ENCODE measurements around the gene PLPPR1. TPM values are rescaled to one million over a fixed set of nuclear protein-coding genes. Genes with fewer than 3 reads are reported as not detected.

PLPPR1 gene
- total RNA-seq, 1 experiment from 2014 or later, result 2.4 TPM

DNA sequence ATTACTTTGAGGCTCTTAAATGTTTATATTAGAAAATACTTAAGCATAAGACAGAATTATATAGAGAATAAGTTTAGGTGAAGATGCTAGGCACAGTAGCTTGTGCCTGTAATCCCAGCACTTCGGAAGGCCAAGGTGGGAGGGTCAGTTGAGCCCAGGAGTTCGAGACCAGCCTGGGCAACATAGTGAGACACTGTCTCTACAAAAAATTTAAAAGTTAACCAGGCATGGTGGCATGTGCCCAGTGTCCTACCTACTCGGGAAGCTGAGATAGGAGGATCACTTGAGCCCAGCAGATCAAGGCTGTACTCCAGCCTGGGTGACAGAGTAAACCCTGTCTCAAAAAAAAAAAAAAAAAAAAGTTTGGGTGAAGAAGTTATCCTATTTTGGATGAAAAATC is 294.6 kb downstream of the PLPPR1 start:
- Histone ChIP-seq H4K91ac (ENCODE audit: insufficient read length, low read depth, low read length) (no peak overlapping the region), H3K79me1 (ENCODE audit: insufficient read depth, low read depth, low read length, poor library complexity, severe bottlenecking) (no peaks in the 10 kb centered on the region), H3K9ac (ENCODE audit: extremely low read depth, insufficient read length, low read length) (no peak overlapping the region), H3K9me3 (ENCODE audit: control insufficient read depth, low read depth, low read length) (no peaks in the 10 kb centered on the region), H3K4me2 (ENCODE audit: insufficient read depth, insufficient read length, low read length) (no peak overlapping the region), H4K8ac (replicated peaks; ENCODE audit: insufficient read length, low read depth, low read length) (no peak overlapping the region), H3K27ac (ENCODE audit: insufficient read length, low read depth, low read length) (no peak overlapping the region), H2BK5ac (ENCODE audit: insufficient read length, low read length) (no peak overlapping the region), H2AK5ac (ENCODE audit: insufficient read length, low read length) (no peak overlapping the region), H3K14ac (ENCODE audit: insufficient read depth, low read length) (no peak overlapping the region), H2AFZ (ENCODE audit: low read length) (no peak overlapping the region), H3K23ac (ENCODE audit: insufficient read length, low read depth, low read length) (no peak overlapping the region), H2BK15ac (ENCODE audit: low read depth, low read length) (no peak overlapping the region), H3K4ac (ENCODE audit: low read depth, low read length) (no peak overlapping the region), H2BK120ac (ENCODE audit: low read depth, low read length, poor library complexity, severe bottlenecking) (no peak overlapping the region), H3K56ac (ENCODE audit: insufficient read length, low read depth, low read length) (no peak overlapping the region), H3K18ac (ENCODE audit: insufficient read length, low read depth, low read length) (no peak overlapping the region), H2BK12ac (ENCODE audit: insufficient read length, low read depth, low read length) (no peak overlapping the region), H3K27me3 (ENCODE audit: insufficient read depth, low read length) (no peaks in the 10 kb centered on the region), H3K23me2 (ENCODE audit: insufficient read length, low read depth, low read length, poor library complexity, severe bottlenecking) (no peaks in the 10 kb centered on the region), H4K20me1 (ENCODE audit: control insufficient read depth, insufficient read depth, insufficient read length) (no peaks in the 10 kb centered on the region), H2BK20ac (ENCODE audit: low read depth, low read length, poor library complexity, severe bottlenecking) (no peak overlapping the region), H3T11ph (ENCODE audit: low read length) (no peak overlapping the region), H4K5ac (ENCODE audit: insufficient read length, low read depth, low read length) (no peak overlapping the region), H3K4me1 (ENCODE audit: insufficient read depth, low read length) (no peaks in the 10 kb centered on the region), H3K79me2 (ENCODE audit: insufficient read depth, low read length) (no peaks in the 10 kb centered on the region)
- DNase-seq, result no peak
- peaks cover 6 to 10% of the 10 kb centered on the region in 2 experiments for H3K9me3 Mint-ChIP-seq
- H3K4me1 Mint-ChIP-seq, result peaks cover 20 to 25% of the 10 kb centered on the region in 2 experiments
- H3K4me3 Mint-ChIP-seq, result no peak overlapping the region
- TF ChIP-seq, protein P1, sequence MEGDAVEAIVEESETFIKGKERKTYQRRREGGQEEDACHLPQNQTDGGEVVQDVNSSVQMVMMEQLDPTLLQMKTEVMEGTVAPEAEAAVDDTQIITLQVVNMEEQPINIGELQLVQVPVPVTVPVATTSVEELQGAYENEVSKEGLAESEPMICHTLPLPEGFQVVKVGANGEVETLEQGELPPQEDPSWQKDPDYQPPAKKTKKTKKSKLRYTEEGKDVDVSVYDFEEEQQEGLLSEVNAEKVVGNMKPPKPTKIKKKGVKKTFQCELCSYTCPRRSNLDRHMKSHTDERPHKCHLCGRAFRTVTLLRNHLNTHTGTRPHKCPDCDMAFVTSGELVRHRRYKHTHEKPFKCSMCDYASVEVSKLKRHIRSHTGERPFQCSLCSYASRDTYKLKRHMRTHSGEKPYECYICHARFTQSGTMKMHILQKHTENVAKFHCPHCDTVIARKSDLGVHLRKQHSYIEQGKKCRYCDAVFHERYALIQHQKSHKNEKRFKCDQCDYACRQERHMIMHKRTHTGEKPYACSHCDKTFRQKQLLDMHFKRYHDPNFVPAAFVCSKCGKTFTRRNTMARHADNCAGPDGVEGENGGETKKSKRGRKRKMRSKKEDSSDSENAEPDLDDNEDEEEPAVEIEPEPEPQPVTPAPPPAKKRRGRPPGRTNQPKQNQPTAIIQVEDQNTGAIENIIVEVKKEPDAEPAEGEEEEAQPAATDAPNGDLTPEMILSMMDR (conservative IDR thresholded peaks at IDR 0.05), result no peak
- peaks cover 4 to 7% (median 6%) of the 10 kb centered on the region in 3 experiments; a peak in 6 of 7 replicates for H3K36me3 Mint-ChIP-seq (ENCODE audit: insufficient read depth in 1 of 3, low read depth in 3 of 3)
- no peaks in the 10 kb centered on the region for H3K27me3 Mint-ChIP-seq (ENCODE audit: low read depth)
- no peak overlapping the region for H3K27ac Mint-ChIP-seq
- no CpG with 5 or more reads among the region's 3 CpGs for WGBS (ENCODE audit: extremely low coverage, insufficient read length, low lambda C conversion rate)
